ENCODE measurements around the gene CHST2.
A peak's percentile ranks its signal among the peaks of the same experiment; 100 is the strongest.
"Not testable (repeated sequence)": the region's sequence is repeated elsewhere in the genome, so short reads cannot be mapped to it uniquely, and the experiment has no call there.

The CHST2 gene

DNA sequence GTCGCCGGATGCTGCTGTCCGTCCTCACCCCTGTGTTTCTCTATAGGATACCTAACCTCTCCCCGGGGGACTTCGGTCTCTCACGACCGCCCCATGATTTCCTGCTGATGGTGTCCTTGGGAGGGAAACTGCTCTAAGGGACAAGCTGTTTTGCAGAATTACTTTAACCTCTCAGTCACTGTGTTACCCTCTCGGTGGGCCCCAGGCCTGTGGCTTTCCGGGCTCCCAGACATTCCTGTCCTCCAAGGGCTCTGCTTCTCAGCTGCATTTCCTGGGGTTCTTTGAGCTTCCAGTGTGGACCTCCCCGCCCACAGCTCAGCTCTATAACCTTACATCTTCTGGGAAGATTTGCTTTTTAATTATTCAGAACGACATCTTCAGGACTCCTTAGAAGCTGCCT, 40.9 kb downstream of the CHST2 start:
- TF ChIP-seq ZNF274 (IDR thresholded peaks at IDR 0.05; ENCODE audit: low read depth, low read length) = no peak
- H3K4me3 ChIP-seq (ENCODE audit: low read length) = no peak overlapping the region

GRCh38 chr3:143163562-143164100, 44.1 kb downstream of the CHST2 start:
- TF ChIP-seq ZNF274 (IDR thresholded peaks at IDR 0.05; ENCODE audit: low read depth, low read length) = no peak
- no peak overlapping the region for H3K4me3 ChIP-seq (ENCODE audit: low read length)

GRCh38 chr3:143165211-143165610, 45.6 kb downstream of the CHST2 start:
- H3K4me3 ChIP-seq (ENCODE audit: low read length) = peak overlapping the region; percentile 32; the same call in 1 of the 2 replicates
- TF ChIP-seq ZNF274 (IDR thresholded peaks at IDR 0.05; ENCODE audit: low read depth, low read length) = no peak

- not testable (repeated sequence) for H3K4me3 ChIP-seq (ENCODE audit: low read length)
Measured at GRCh38 chr3:143165612-143166285, 46.2 kb downstream of the CHST2 start.

- H3K4me3 ChIP-seq (ENCODE audit: low read length) = no peak overlapping the region
- no peak for TF ChIP-seq ZNF274 (IDR thresholded peaks at IDR 0.05; ENCODE audit: low read depth, low read length)
Measured at GRCh38 chr3:143166376-143166775, 46.8 kb downstream of the CHST2 start.

GRCh38 chr3:143167969-143168854, 48.6 kb downstream of the CHST2 start:
- TF ChIP-seq ZNF274 (IDR thresholded peaks at IDR 0.05; ENCODE audit: low read depth, low read length) = no peak

GRCh38 chr3:143168855-143169192, 49.3 kb downstream of the CHST2 start:
- no peak for TF ChIP-seq ZNF274 (IDR thresholded peaks at IDR 0.05; ENCODE audit: low read depth, low read length)
- H3K4me3 ChIP-seq (ENCODE audit: low read length) = no peak overlapping the region

More at GRCh38 chr3:143167969-143168854, 48.6 kb downstream of the CHST2 start:
- H3K4me3 ChIP-seq (ENCODE audit: low read length) = no peak overlapping the region

- TF ChIP-seq ZNF274 (IDR thresholded peaks at IDR 0.05; ENCODE audit: low read depth, low read length) = no peak
- no peak overlapping the region for H3K4me3 ChIP-seq (ENCODE audit: low read length)
Measured at GRCh38 chr3:143170074-143170473, 50.5 kb downstream of the CHST2 start.

DNA sequence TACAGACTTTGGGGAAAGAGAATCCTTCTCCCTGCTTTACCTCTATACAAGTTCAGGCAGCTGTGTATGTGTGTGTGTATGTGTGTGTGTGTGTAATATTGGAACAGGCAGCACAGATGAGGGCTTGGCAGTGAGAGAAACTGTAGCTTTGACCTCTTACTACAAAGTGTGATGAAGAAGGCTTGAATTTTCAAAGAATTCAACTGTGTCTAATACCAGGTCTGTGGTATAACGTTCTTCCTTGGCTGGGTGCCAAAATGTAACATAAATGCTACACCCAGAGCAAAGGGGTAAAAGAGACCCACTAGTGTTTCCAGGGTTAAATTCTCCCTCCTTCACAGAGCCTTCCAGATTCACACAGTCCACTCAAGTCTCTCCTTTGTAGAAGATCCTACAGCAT, 51.1 kb downstream of the CHST2 start:
- H3K4me3 ChIP-seq (ENCODE audit: low read length) = no peak overlapping the region
- TF ChIP-seq ZNF274 (IDR thresholded peaks at IDR 0.05; ENCODE audit: low read depth, low read length) = no peak

- H3K4me3 ChIP-seq (ENCODE audit: low read length) = no peak overlapping the region
- no peak for TF ChIP-seq ZNF274 (IDR thresholded peaks at IDR 0.05; ENCODE audit: low read depth, low read length)
Measured at GRCh38 chr3:143171141-143171980, 51.8 kb downstream of the CHST2 start.

GRCh38 chr3:143172062-143172794, 52.7 kb downstream of the CHST2 start:
- H3K4me3 ChIP-seq (ENCODE audit: low read length) = peak overlapping the region; percentile 27; the same call in 1 of the 2 replicates
- TF ChIP-seq ZNF274 (IDR thresholded peaks at IDR 0.05; ENCODE audit: low read depth, low read length) = no peak

GRCh38 chr3:143172795-143173145, 53.2 kb downstream of the CHST2 start:
- no peak for TF ChIP-seq ZNF274 (IDR thresholded peaks at IDR 0.05; ENCODE audit: low read depth, low read length)

GRCh38 chr3:143173242-143173641, 53.7 kb downstream of the CHST2 start:
- TF ChIP-seq ZNF274 (IDR thresholded peaks at IDR 0.05; ENCODE audit: low read depth, low read length) = no peak
- no peak overlapping the region for H3K4me3 ChIP-seq (ENCODE audit: low read length)

More at GRCh38 chr3:143172795-143173145, 53.2 kb downstream of the CHST2 start:
- peak overlapping the region; percentile 27; the same call in 1 of the 2 replicates for H3K4me3 ChIP-seq (ENCODE audit: low read length)
